NT2/D1 (cell line): ENCODE results near the gene CATSPERZ.

ENCODE experiments used
- YY1 ChIP-seq: IDR thresholded peaks from 2 replicates; pipeline ENCODE4 v1.6.1; 2011; ENCODE audit not compliant: insufficient read length, insufficient read depth
- ZNF274 ChIP-seq: IDR thresholded peaks from 2 replicates; pipeline ENCODE4 v1.6.1; 2011; ENCODE audit warnings: mild to moderate bottlenecking, low read depth, low read length

- TF ChIP-seq YY1 (no peak), ZNF274 (no peak)
These were observed 37.5 kb downstream of the CATSPERZ start for GRCh38 chr11:64337538-64338249.
